KG1 (cell line): ENCODE results near the gene EIF2D.
"Not testable (repeated sequence)": the region's sequence is repeated elsewhere in the genome, so short reads cannot be mapped to it uniquely, and the experiment has no call there.

Experiments used
- DNase-seq: peaks from one replicate; lab custom pipeline; 2025; lab: John Stamatoyannopoulos, UW

The EIF2D gene

DNA sequence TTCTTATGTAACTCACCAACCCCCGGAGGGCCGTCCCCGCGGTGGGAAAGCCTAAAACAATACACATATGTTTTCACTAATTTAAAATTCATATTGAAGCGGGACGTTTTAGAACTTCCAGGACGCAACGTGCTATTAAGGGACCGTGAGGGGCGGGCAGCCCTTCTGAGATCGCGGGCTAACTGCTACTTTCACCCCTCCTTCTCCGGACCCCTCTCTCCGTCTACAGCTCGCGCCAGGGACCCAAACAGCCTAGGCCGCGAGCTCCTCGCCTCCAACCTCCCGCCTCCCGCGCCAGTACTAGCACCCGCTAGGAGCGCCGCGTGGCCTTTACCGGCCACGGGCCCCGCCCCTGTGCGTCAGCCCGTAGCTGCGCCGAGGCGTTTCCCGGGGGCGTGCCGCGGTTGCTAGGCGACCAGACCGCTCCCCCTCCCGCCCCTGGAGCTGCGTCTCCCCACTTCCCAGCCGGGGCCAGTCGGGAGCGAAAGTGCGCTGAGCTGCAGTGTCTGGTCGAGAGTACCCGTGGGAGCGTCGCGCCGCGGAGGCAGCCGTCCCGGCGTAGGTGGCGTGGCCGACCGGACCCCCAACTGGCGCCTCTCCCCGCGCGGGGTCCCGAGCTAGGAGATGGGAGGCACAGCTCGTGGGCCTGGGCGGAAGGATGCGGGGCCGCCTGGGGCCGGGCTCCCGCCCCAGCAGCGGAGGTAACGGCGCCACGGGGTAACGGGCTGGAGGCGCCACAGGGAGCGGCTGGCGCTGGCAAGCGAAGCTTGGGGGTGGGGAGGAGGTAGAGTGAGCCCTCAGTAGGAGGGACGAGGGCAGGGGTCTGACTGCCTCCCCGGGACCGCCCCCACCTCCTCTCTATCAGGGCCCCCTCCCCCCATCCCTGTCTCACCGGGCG, 23.1 kb upstream of the EIF2D start, which contains the start of gene DYRK3:
Gene DYRK3, plus strand, starts transcription at position 457 of the 898 bp plus-strand sequence. Its CDS starts 168 bp downstream, at position 625.
- DNase-seq: peak; percentile 85

DNA sequence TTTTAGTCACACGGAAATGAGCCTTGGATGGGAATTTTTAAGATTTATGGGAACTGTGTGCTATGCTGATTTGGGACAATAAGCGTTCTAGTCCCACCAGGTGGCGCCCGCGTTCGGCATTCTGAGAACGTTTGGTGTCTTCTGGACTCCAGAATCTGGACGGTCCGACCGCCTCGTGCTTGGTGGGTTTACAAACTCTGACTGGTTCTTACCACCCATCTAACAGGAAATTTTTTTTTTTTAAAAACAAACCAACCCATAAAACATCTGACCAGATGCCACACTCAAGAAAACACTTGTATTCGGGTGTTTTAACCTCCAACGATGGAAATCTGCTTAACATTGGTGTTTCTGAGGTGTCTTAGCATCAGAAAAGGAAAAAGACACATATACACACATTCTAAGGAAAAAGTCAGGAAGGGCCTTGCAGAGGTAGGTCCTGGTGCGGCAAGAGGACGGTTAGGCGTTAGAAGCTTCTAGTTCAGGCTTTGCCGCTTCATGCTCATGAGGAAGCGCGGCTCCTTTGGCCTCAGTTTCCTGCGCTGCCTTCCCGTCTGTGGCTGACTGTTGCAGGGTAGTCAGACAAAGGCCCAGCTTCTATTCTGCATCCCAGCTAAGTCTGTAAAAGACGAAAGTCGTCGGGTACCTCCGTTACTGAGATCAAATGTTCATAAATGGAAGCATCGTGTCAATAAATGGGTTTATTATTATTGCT, 22.3 kb upstream of the EIF2D start:
- DNase-seq: peak; percentile 73

DNA sequence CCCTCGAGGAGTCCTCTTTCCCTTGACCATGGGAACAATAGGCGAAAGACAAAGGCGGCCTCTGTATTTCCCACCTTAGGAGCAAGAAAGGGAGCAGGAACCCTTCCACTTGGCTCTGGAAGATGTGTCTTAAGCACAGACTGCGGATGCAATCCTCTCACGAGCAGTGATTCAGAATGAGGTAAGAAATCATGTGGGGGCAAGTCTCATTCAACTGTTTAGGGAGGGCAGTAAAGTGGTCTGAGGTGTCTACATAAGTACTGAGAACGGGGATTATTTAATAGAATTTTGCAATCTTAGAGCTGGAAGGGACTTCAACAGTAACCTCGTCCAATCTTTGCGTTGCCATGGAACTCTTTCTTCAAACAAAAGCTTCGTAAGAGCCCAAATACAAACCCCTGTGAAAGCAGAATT, 21.4 kb upstream of the EIF2D start:
- no peak for DNase-seq

DNA sequence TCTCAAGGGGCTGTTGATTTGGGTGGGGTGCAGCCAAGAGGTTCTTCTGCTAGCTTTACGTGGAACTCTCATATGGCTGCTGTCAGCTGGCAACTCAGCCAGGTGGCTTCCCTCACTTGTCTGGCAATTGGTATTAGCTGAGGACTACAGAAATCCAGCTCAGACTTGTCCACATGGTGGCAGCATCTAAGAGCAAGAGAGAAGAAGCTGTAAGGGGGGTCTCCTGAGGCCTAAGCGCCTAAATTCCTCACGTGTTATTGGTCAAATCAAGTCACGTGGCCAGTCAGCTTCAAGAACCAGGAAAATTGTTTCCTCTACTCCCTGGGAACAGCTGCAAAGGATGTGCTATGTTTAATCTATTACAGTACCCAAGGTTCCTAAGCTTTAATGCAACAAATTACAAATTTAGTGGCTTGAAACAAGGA, 18.8 kb upstream of the EIF2D start:
- peak; percentile 33 for DNase-seq

DNA sequence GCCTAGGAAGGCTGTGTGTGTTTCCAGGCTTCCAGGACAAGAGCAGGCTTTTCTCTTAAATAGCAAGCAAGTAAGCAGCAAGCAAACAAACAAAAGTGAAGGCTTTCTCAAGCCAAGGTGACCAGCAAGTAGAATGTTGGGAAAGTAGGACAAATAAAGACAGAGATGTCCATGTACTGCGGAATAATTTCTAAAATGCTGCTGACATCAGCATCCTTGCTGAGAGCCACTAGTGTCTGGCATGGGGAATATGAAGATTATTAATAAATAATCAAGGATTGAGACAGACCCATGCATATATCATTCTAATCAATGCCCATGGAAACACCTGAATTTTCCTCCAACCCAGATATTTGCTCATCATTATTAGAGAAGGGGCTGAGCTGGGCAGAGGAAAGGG, 16.7 kb upstream of the EIF2D start:
- DNase-seq: no peak

DNA sequence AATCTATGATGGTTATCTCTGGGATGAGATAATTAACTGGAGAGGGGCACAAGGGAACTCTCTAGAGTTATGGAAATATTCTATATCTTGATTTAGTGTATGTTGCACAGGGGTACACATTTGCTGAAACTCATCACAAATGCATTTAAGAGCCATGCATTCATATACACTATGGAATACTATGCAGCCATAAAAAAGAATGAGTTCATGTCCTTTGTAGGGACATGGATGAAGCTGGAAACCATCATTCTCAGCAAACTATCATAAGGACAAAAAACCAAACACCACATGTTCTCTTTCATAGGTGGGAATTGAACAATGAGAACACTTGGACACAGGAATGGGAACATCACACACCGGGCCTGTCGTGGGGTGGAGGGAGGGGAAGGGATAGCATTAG, 14.1 kb upstream of the EIF2D start:
- not testable (repeated sequence) for DNase-seq

DNA sequence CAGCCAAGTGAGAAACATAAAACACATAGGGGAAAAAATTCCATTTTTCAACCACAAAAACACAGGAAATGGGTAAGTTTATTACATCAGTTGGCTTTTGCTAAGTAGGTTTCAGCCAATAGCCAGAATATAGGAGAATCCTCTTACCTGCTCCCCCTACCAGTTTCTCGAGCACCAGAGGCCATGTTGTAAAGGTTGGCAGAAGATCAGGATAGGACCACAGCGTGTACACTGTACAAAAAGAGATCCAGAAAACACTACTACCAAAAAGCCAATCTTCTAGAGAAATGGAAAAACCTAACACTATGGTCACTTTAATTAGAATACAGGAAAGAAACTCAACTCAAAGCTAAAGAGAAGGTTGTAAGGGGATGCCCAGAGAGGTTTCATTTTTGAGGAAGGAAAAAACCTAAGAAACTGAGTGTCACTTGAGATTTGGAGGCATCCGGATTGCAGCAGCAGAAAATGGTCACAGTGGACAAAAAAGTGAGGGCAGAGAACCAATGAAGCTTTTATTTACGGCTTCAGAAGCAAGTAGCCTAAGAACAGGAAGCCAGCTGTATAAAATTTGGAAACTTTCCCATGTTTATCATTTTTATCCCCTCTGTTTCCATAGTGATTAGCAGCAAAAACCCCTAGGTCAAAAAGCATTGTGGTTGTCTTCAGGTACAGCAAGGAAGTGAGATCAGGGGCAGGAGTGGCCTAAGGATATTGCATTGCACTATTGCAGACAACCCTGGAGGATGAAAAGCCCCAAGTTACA, 2.9 kb downstream of the EIF2D start:
- no peak for DNase-seq

DNA sequence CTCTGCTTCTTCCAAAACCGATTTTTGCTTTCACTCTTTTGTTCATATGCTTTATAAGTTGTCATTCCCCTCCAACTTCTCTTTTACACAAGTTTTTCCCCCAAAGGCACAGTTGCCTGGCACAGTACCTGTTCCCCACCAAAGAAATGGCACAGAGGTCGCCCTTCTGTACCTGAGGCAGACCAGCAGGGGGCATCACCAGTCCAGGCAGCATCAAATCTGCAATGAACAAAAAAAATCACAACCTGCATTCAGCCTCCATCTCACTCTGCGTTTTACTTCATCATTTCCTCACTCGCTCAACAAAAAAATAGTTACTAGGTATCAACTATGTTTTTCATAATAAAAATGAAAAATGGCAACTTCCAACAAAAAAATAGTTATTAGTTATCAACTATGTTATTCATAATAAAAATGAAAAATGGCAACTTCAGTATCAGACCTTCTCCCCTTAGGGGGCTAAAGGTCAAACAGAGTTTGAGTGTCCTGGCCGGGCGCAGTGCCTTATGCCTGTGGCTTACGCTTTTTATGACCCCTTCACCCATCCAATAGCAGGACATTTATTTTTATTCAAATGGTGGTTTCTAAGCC, 4.1 kb downstream of the EIF2D start:
- DNase-seq: peak; percentile 22

DNA sequence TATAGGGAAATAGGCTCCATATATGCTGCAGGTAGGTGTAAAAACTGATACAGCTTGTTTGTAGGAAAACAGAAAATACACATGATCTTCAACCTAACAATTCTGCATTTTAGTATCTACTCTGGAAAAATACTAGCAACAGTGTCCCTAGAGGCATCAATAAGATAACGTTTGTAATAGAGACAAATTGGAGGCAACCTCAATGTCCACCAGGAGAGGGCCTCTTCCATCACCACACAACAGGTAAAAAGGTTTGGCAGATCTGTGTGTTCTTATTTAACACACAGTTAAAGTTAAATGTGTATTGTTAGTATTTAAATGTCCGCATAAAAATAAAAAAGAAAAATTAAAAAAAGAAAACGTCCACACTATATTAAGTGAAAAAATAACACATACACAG, 5.4 kb downstream of the EIF2D start:
- no peak for DNase-seq

DNA sequence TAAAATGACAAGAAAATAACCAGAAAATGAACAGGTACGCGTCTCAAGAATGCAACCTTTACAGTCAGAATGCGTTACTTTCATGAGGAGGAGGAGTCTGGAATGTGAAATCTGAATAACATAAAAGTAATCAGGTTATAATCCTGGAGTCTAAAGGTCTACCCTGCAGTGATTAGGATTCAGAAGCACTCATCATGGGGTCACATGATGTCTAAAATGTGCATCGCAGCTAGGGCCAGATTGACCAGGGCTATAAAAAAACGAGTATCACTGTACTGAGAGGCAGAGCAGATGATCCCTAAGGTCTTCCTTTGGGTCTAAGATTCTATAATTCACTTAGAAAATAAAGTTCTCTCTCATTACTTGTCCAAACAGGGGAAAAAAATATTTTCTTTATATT, 7.4 kb downstream of the EIF2D start:
- DNase-seq: no peak

DNA sequence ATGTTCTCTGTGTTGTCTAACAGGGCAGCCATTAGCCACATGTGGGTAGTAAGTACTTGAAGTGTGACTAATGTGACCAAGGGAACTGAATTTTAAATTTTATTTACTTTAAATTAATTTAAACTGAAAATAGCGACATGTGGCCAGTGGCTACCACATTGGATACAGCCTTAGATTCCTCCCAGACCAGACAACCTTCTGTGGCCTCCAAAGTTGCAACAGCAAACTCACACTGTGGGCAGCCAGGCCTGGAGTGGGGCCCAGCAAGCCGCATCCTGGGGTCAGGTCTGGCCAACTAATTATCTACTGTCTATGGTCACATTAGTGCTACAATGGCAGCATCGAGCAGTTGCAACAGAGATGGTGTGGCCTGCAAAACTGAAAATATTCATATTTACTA, 11.7 kb downstream of the EIF2D start:
- DNase-seq: no peak

DNA sequence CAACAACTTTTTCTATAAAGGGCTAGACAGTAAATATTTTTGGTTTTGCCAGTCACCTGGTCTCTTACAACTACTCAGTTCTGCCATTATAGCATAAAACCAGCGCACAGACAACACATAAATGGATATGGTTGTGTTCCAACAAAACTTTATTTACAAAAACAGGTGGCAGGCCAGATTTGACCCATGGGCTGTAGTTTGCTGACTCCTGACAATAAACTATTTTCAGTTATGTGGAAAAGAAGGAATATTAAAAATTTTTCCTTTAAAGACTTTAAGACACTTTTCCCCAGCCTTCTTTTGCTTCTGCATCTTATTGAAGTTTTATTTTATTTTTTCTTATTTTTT, 16.0 kb downstream of the EIF2D start:
- DNase-seq: no peak

DNA sequence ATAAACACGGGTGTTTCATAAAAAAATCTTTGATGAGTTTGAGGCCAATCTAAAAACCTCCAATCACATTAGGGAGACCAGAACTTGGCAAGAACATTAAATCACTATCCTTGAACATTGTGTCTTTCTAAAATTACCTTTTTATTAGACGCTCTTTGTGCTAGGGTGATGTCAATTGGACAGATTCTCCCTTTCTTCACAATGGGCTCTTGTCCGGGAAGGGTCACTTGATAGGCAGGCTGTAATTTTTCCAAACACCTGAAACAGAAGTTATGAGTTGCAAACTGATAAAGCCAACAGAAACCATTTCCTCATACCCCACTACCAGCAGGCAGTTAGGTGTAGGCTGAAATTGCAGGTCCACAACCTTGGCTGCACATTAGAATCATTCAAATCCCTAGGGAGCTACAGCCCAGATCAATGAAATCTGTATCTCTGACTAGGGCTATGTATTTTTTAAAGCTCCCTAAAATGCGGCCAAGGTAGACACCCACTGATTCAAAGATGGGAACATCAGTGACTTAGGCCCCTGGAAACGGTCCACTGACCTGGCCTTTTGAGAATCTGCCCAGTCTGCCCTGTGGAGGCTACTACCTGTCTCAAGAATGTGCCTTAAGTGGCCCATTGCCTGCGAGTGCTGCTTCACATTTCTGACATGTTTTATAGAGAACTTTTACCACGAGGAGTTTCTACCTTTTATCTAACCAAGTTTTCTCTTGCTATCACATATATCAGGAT, 16.5 kb downstream of the EIF2D start:
- no peak for DNase-seq

DNA sequence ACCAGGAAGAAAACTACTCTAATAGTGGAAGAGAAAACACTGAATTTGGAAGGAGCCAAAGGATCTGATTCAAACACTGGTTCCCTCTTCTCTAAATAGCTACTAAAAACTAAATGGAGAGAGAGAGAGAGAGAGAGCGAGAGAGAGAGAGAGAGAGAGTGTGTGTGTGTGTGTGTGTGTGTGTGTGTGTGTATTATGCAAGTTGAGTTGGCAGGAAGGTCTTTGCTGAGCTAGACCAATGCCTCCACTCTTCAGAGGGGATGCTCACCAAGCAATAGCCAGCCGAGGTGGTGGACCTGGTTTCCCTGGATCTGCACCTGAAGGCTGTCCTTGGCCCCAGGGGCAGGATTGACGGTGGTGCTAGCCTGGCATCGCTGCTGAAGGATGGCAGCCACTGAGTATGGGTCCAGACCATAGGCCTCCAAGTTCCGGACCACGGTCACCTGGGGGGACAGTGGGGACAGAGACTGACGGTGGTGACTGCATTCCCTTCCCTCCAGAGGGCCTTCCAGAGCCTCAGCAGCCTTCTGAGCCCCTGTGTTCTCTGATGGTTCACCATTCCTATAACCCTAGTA, 18.8 kb downstream of the EIF2D start:
- no peak for DNase-seq

DNA sequence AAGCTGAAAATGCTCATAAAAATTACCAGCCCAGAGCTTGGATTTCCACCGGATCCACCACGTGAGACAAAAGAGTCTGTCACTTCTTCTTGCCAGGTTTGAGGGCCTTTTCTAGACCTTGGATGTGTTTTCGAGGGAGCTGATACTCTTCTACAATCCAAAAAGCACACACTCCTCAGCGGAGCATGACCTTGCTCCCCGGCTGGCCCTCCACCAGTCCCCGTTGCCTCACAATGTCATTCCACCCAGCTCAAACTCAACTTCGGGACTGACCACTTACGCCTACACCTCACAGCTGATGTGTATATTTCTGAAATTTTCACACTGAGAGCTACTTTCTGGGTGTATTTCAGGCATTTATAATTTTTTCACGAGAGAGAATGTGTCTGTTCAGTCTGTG, 20.6 kb downstream of the EIF2D start:
- no peak for DNase-seq

DNA sequence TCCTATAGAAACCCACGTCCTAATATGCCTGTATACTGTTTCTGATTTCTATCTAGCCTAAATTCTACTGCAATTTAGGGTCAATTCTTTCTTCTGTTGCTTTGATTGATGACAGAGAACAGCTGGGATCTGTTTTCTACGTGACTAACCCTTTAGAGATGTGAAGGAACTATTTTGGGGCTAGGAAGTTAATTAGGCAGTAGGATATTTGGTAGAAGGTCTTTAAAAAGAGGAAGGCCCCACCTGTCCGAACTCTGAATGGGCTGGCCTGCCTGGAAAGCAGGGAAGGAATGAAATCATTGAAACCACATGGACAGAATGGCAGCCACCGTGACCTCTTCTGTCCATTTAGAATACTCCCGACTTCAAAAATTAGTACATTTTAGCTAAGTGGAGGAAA, 21.0 kb downstream of the EIF2D start:
- no peak for DNase-seq

DNA sequence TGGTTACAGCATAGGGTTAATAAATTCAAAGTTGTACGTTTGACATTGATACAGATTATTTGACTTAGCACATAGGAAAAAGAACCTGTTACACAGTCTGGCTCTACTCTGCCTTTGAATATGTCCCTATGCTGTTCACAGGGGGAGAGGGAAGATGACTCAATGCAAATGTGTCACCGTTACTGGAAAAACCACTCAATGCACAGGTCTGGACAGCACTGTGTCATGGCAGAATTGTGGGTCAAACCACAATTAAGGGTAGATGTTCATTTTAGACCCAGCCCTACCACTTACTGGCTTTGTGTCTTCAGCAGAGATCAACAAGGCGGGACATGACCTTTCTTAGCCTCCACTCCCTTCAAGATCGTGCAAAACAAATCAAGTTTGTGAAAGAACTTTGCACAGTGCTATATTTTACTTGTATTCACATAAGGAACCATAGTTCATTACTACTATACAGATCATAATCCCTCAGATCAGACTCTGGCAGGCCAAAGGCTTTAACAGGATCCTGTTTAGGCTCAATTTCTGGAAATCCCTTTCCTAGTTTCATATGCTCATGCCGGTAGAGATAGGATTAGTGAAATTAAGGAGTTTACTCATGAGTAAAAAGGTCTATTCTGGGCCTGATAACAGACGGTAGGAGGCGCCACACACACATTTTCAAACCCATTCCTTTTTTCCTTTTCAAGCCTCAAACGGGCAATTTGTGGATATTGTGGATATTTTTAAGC, 22.1 kb downstream of the EIF2D start:
- no peak for DNase-seq

DNA sequence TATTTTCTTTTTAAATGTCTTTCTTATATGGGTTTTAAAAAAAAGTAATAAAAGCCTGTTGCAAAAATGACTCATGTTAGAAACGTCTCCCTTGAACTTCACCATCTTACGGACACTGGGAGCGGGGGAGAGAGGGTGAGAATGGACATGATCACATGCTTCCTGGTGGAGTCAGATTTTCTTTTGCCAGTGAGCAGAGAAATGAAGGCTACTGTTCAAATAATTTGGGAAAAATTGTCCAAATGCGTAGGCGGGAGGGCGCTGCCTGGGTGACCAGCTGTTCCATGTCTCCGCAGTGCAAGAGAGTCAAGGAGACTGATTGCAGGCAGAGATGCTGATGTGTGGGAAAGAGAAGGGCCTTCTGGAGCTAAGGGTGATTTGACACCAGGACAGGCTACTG, 23.1 kb downstream of the EIF2D start:
- DNase-seq: no peak

DNA sequence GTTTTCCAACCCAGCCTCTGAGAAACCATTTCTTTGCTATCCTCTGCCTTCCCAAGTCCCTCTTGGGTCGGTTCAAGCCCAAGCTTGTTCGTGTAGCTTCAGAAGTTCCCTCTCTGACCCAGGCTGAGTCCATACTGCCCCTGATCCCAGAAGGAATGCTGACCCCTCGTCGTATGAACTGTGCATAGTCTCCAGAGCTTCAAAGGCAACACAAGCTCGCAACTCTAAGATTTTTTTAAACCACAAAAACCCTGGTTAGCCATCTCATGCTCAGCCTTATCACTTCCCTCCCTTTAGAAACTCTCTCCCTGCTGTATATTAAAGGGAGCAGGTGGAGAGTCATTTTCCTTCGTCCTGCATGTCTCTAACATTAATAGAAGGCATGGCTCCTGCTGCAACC, 23.8 kb downstream of the EIF2D start:
- no peak for DNase-seq

DNA sequence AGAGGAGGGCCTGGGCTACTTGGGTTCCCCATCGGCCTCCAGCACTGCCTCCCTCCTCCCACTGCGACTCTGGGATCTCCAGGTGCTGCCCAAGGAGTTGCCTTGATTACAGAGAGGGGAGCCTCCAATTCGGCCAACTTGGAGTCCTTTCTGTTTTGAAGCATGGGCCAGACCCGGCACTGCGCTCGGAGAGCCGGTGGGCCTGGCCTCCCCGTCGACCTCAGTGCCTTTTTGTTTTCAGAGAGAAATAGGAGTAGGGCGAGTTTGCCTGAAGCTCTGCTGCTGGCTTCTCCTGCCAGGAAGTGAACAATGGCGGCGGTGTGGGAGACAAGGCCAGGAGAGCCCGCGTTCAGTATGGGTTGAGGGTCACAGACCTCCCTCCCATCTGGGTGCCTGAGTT, 24.4 kb downstream of the EIF2D start:
- DNase-seq: no peak
